ENCODE data around the gene ADAP1. TPM values are rescaled to one million over a fixed set of nuclear protein-coding genes. Genes with fewer than 3 reads are reported as not detected.

Gene ADAP1
- total RNA-seq, 4 donors from 2014 or later, result 84.9 to 360 (median 169) TPM

GRCh38 chr7:865921-866320, 88.6 kb downstream of the ADAP1 start:
- Histone ChIP-seq H3K4me1 (peaks cover 13 to 23% (median 16%) of the 10 kb centered on the region in 4 donors), H3K9me3 (no peaks in the 10 kb centered on the region), H3K36me3 (peaks cover 0 to 20% (median 8%) of the 10 kb centered on the region in 4 donors), H3K27ac (peak overlapping the region in 3 of 4 donors; percentile 74 to 91 (median 90)), H3K4me3 (no peak overlapping the region), H3K27me3 (no peaks in the 10 kb centered on the region)
- no peak for DNase-seq
- in situ Hi-C loops (cut with MboI; ENCODE audit: low pct_ligation_motif_present in 1 of 4, low pct_unique_long_range_greater_than_20kb in 1 of 4, low sequenced_read_pairs in 3 of 4), result loop anchor here in 1 of 4 donors (10.0 kb wide), 1 partner anchor 71 kb away; no protein-coding TSS in a partner anchor
- intact Hi-C loops (cut with DNase I; ENCODE audit: low total_unique reads), result loop anchor here (5.0 kb wide), 1 partner anchor 34 kb away; the partner anchor contains the start of gene SUN1
- TF ChIP-seq CTCF (IDR thresholded peaks at IDR 0.05) (no peak), POLR2AphosphoS5 (IDR thresholded peaks at IDR 0.05) (no peak), POLR2A (IDR thresholded peaks at IDR 0.05) (no peak), EP300 (IDR thresholded peaks at IDR 0.05; ENCODE audit: low read depth) (no peak)
- 94 to 100% methylated on average over 6 to 25 of the region's 25 CpGs for WGBS, 2 donors (ENCODE audit: low coverage in 1 of 2)

GRCh38 chr7:863106-863505, 91.4 kb downstream of the ADAP1 start:
- intact Hi-C loops (cut with DNase I; ENCODE audit: low total_unique reads), result no loop called here
- peaks cover 12 to 16% (median 14%) of the 10 kb centered on the region in 4 donors for H3K4me1 ChIP-seq
- TF ChIP-seq EP300 (IDR thresholded peaks at IDR 0.05; ENCODE audit: low read depth) (no peak), POLR2AphosphoS5 (IDR thresholded peaks at IDR 0.05) (no peak), CTCF (IDR thresholded peaks at IDR 0.05) (no peak), POLR2A (IDR thresholded peaks at IDR 0.05) (no peak)

GRCh38 chr7:862157-862556, 92.3 kb downstream of the ADAP1 start:
- intact Hi-C loops (cut with DNase I; ENCODE audit: low total_unique reads) (no loop called here), in situ Hi-C loops (cut with MboI; ENCODE audit: low pct_ligation_motif_present in 1 of 4, low pct_unique_long_range_greater_than_20kb in 1 of 4, low sequenced_read_pairs in 3 of 4) (loop anchor here in 2 of 4 donors (5.0 to 10.0 kb wide), 2 partner anchors 67 to 70 kb away; no protein-coding TSS in a partner anchor)
- Histone ChIP-seq H3K4me3 (no peak overlapping the region), H3K27me3 (no peaks in the 10 kb centered on the region), H3K36me3 (peaks cover 0 to 43% (median 17%) of the 10 kb centered on the region in 4 donors), H3K27ac (no peak overlapping the region), H3K4me1 (peaks cover 2 to 6% (median 5%) of the 10 kb centered on the region in 4 donors), H3K9me3 (no peaks in the 10 kb centered on the region)
- no peak for TF ChIP-seq POLR2A (IDR thresholded peaks at IDR 0.05)
- TF ChIP-seq POLR2AphosphoS5 (IDR thresholded peaks at IDR 0.05), result no peak
- TF ChIP-seq EP300 (IDR thresholded peaks at IDR 0.05; ENCODE audit: low read depth), result no peak
- no peak for TF ChIP-seq CTCF (IDR thresholded peaks at IDR 0.05)
- WGBS, 2 donors (ENCODE audit: low coverage in 1 of 2), result 92 to 100% methylated on average over 1 to 6 of the region's 6 CpGs
- DNase-seq, result no peak

More at GRCh38 chr7:863106-863505, 91.4 kb downstream of the ADAP1 start:
- WGBS, 2 donors (ENCODE audit: low coverage in 1 of 2), result 86 to 90% methylated on average over 4 to 16 of the region's 16 CpGs
- no peaks in the 10 kb centered on the region for H3K27me3 ChIP-seq
- no peaks in the 10 kb centered on the region for H3K9me3 ChIP-seq
- peaks cover 0 to 39% (median 15%) of the 10 kb centered on the region in 4 donors for H3K36me3 ChIP-seq
- no peak overlapping the region for H3K27ac ChIP-seq
- H3K4me3 ChIP-seq, result no peak overlapping the region
- no peak for DNase-seq
- in situ Hi-C loops (cut with MboI; ENCODE audit: low pct_ligation_motif_present in 1 of 4, low pct_unique_long_range_greater_than_20kb in 1 of 4, low sequenced_read_pairs in 3 of 4), result loop anchor here in 2 of 4 donors (5.0 to 10.0 kb wide), 2 partner anchors 68 to 71 kb away; no protein-coding TSS in a partner anchor

- no peaks in the 10 kb centered on the region for H3K9me3 ChIP-seq
- H3K27me3 ChIP-seq, result no peaks in the 10 kb centered on the region
- no peak overlapping the region for H3K4me3 ChIP-seq
- peak; percentile 57 for DNase-seq
- TF ChIP-seq POLR2AphosphoS5 (IDR thresholded peaks at IDR 0.05) (peak in 1 of 3 donors; percentile 11), POLR2A (IDR thresholded peaks at IDR 0.05) (no peak), EP300 (IDR thresholded peaks at IDR 0.05; ENCODE audit: low read depth) (no peak)
- in situ Hi-C loops (cut with MboI; ENCODE audit: low pct_ligation_motif_present in 1 of 4, low pct_unique_long_range_greater_than_20kb in 1 of 4, low sequenced_read_pairs in 3 of 4), result loop anchor here in 2 of 4 donors (5.0 to 10.0 kb wide), 2 partner anchors 66 to 69 kb away; no protein-coding TSS in a partner anchor
- peaks cover 0 to 52% (median 21%) of the 10 kb centered on the region in 4 donors for H3K36me3 ChIP-seq
- H3K4me1 ChIP-seq, result no peaks in the 10 kb centered on the region
- H3K27ac ChIP-seq, result no peak overlapping the region
- WGBS, 2 donors (ENCODE audit: low coverage in 1 of 2), result 63 to 93% methylated on average over 4 to 9 of the region's 9 CpGs
- intact Hi-C loops (cut with DNase I; ENCODE audit: low total_unique reads), result no loop called here
These were observed 93.3 kb downstream of the ADAP1 start for GRCh38 chr7:861222-861621.

Measured in transverse colon (tissue), 4 donors.